Measurements from ENCODE around the gene SLC25A14. TPM values are rescaled to one million over a fixed set of nuclear protein-coding genes. Genes with fewer than 3 reads are reported as not detected.

SLC25A14 gene
- total RNA-seq, 2 donors from 2014 or later: 3.4 to 8.2 TPM

GRCh38 chrX:130413415-130413814, 73.7 kb downstream of the SLC25A14 start:
- H3K36me3 ChIP-seq: peaks cover 9% of the 10 kb centered on the region
- no peaks in the 10 kb centered on the region for H3K4me1 ChIP-seq
- TF ChIP-seq, protein P1, sequence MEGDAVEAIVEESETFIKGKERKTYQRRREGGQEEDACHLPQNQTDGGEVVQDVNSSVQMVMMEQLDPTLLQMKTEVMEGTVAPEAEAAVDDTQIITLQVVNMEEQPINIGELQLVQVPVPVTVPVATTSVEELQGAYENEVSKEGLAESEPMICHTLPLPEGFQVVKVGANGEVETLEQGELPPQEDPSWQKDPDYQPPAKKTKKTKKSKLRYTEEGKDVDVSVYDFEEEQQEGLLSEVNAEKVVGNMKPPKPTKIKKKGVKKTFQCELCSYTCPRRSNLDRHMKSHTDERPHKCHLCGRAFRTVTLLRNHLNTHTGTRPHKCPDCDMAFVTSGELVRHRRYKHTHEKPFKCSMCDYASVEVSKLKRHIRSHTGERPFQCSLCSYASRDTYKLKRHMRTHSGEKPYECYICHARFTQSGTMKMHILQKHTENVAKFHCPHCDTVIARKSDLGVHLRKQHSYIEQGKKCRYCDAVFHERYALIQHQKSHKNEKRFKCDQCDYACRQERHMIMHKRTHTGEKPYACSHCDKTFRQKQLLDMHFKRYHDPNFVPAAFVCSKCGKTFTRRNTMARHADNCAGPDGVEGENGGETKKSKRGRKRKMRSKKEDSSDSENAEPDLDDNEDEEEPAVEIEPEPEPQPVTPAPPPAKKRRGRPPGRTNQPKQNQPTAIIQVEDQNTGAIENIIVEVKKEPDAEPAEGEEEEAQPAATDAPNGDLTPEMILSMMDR (IDR thresholded peaks at IDR 0.05): no peak
- H3K9me3 ChIP-seq: no peaks in the 10 kb centered on the region
- DNase-seq (ENCODE audit: low spot score): no peak
- no peak overlapping the region for H3K27ac ChIP-seq
- H3K27me3 ChIP-seq: no peaks in the 10 kb centered on the region
- H3K4me3 ChIP-seq: no peak overlapping the region

DNA sequence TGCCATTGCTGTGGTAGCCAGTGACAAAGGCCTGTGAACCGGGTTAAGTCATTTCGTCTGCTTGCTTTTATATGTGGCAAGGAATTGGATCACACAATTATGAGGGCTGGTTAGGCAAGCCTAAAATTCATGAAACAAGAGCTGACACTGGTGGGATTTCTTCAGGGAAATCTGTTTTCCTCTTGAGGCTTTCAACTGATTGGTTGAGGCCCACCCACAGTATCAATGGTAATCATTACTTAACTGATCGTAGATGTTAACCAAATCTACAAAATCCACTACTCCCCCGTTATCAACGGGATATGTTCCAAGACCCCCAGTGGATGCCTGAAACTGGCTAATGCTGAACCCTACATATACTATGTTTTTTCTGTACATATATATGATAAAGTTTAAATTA, 75.1 kb downstream of the SLC25A14 start:
- H3K4me3 ChIP-seq: no peak overlapping the region
- no peaks in the 10 kb centered on the region for H3K4me1 ChIP-seq
- TF ChIP-seq, protein P1 (IDR thresholded peaks at IDR 0.05): no peak
- peaks cover 9% of the 10 kb centered on the region for H3K36me3 ChIP-seq
- no peak for DNase-seq (ENCODE audit: low spot score)
- no peak overlapping the region for H3K27ac ChIP-seq
- no peaks in the 10 kb centered on the region for H3K27me3 ChIP-seq
- H3K9me3 ChIP-seq: no peaks in the 10 kb centered on the region

DNA sequence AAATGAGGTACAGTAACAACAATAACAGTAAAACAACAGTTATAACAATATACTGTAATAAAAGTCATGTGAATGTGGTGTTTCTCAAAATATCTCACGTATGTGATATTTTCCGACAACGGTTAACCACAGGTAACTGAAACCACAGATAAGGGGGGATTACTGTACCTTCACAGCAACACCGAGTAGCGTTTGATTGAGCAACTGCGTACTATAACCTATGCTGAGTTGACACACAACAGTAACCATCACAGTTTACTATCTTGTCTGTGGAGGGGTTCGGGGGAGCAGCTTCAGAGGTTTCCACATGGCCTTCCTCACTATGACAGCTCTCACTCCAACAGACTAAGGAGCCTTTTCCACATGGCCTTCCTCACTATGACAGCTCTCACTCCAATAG, 75.5 kb downstream of the SLC25A14 start:
- H3K9me3 ChIP-seq: no peaks in the 10 kb centered on the region
- TF ChIP-seq, protein P1 (IDR thresholded peaks at IDR 0.05): no peak
- H3K27me3 ChIP-seq: no peaks in the 10 kb centered on the region
- no peak overlapping the region for H3K4me3 ChIP-seq
- H3K36me3 ChIP-seq: peaks cover 9% of the 10 kb centered on the region
- no peak for DNase-seq (ENCODE audit: low spot score)
- H3K4me1 ChIP-seq: no peaks in the 10 kb centered on the region
- no peak overlapping the region for H3K27ac ChIP-seq

DNA sequence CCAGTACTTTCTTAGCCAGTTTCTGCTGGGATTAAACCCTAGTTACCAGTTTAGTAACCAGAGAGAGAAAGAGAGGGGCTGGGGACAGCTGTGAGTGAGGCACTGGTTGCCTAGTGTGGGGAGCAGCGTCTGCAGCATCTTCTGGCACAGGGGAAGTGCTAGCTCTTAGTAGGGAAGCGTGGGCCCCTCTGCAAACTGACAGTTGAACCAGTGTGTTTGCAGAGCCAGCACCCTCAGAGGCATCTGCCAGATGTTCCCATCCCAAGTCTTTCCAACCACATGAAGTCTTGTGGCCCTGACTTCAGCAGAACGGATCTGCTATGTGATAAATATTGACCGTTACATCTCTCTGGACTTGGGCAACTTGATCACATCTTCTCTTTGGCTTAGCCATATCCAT, 77.1 kb downstream of the SLC25A14 start:
- no peaks in the 10 kb centered on the region for H3K27me3 ChIP-seq
- no peak for DNase-seq (ENCODE audit: low spot score)
- TF ChIP-seq, protein P1 (IDR thresholded peaks at IDR 0.05): no peak
- H3K27ac ChIP-seq: no peak overlapping the region
- H3K4me1 ChIP-seq: no peaks in the 10 kb centered on the region
- no peaks in the 10 kb centered on the region for H3K9me3 ChIP-seq
- no peak overlapping the region for H3K4me3 ChIP-seq
- H3K36me3 ChIP-seq: no peaks in the 10 kb centered on the region

GRCh38 chrX:130418066-130418465, 78.3 kb downstream of the SLC25A14 start:
- H3K9me3 ChIP-seq: no peaks in the 10 kb centered on the region
- TF ChIP-seq, protein P1 (IDR thresholded peaks at IDR 0.05): no peak
- no peak overlapping the region for H3K27ac ChIP-seq

DNA sequence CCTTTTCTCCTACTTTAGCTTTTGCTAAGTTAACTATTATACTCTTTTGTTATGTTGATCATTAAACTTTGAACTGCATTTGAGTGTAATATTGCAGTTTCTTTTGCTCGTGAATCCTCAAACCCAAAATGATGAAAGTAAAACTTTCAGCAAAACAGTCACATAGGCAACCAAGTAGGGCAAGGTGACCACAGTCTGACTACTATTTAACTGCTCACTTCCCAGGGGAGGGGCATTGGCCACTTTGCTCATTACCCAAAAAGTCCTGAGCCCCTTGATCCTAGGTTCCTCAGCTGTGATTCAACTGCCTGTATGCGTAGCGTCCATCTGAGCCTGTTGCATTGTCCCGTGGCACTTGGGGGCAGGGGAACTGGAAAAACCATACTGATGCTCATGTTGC, 79.0 kb downstream of the SLC25A14 start:
- TF ChIP-seq, protein P1 (IDR thresholded peaks at IDR 0.05): no peak
- DNase-seq (ENCODE audit: low spot score): no peak
- H3K27ac ChIP-seq: no peak overlapping the region
- H3K36me3 ChIP-seq: no peaks in the 10 kb centered on the region
- no peaks in the 10 kb centered on the region for H3K27me3 ChIP-seq
- H3K4me3 ChIP-seq: no peak overlapping the region
- no peaks in the 10 kb centered on the region for H3K9me3 ChIP-seq
- no peaks in the 10 kb centered on the region for H3K4me1 ChIP-seq

More at GRCh38 chrX:130418066-130418465, 78.3 kb downstream of the SLC25A14 start:
- no peaks in the 10 kb centered on the region for H3K36me3 ChIP-seq
- DNase-seq (ENCODE audit: low spot score): no peak
- no peaks in the 10 kb centered on the region for H3K27me3 ChIP-seq
- no peaks in the 10 kb centered on the region for H3K4me1 ChIP-seq
- H3K4me3 ChIP-seq: no peak overlapping the region
